ENCODE data around the gene VPS54.
"Not testable (repeated sequence)": the region's sequence is repeated elsewhere in the genome, so short reads cannot be mapped to it uniquely, and the experiment has no call there.

The VPS54 gene

DNA sequence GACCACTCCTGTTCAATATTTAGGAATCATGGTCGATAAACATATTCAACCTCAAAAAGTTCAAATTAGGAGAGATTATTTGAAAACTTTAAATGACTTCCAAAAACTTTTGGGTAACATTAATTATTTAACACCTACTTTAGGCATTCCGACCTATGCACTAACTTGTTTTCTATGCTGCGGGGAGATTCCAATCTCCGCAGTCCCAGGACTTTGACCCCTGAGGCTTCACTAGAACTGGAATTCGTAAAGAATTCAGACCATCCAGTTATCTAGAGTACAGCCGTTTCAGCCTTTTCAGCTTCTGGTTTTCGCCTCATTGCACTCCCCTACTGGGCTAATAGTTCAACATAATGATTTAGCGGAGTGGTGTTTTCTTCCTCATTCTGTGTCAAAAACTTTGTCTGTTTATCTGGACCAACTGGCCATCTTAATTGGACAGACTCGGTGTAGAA, 26.1 kb downstream of the VPS54 start:
- DNase-seq: not testable (repeated sequence)

DNA sequence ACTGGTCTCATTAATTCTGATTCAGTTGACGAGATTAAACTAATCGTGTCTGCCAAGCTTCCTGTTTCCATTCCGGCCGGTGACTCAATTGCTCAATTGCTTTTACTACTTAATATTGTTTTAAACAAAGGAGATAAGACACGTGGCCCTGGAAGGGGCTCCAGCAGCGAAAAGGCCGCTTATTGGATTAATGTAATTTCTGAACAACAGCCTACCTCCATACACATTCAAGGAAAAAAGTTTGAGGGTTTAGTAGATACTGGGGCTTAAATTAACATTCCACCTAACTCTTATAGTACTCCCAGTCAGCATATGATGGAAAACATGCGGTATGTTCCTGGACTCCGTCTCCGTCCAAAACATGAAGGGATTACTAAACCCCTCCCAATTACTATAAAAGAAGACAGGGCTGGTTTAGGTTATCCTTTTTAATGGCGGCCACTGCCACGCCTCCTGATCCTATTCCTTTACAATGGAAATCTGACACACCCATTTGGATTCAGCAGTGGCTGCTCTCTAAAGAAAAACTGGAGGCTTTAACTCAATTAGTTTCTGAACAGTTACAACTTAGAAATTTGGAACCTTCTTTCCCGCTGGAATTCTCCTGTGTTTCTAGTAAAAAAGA, 27.1 kb downstream of the VPS54 start:
- no peak for DNase-seq

DNA sequence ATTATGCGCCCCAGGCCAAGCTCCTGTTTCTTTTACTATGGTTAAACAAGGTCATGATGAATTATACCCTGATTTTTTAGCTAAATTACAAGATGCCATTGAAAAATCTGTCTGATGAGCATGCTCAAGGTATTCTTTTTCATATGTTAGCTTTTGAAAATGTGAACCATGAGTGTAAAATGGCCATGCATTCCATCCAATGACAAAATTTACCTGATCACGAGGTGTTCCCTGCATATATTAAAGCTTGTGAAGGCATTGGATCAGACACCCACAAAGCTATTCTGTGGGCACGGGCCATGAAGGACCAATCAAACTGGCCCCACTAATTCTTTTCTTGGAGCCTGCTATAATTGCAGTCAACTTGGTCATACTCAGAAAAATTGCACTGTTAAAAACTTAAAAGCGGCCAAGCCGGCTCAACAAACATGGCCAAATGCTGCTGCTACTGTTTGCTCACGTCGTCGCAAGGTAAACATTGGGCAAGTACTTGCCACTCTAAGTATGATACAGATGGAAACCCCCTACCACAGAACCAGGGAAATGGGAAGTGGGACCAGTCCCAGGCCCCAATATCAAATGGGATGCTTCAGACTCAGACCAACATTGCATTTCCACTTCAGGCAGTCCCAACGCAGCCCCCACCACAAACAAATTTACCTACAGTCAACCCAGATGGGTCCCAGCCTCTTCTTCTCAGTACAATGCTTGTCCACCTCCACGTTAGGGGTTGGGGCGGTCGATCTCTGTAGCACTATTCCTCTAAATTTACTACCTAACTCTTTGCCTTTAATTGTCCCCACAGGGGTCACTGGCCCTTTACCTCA, 27.8 kb downstream of the VPS54 start:
- DNase-seq: not testable (repeated sequence)

DNA sequence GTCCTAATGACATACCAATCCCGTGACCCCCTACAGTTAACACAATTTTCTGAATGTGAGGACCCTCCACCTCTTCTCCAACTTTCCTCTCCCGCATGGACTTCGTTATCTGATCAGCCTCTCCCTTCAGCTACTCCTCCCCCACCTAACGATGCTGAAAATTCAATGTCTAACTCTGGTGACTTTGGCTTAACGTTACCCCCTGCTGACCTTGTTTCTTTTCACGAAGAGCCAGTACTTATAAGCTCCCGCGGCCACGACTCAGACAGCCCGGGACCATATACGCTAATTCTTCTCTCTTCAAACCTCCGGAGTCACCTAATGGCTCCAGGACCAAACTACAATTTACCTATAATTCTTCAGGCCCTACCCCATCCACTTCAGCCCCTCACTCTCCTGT, 29.2 kb downstream of the VPS54 start:
- DNase-seq: no peak

DNA sequence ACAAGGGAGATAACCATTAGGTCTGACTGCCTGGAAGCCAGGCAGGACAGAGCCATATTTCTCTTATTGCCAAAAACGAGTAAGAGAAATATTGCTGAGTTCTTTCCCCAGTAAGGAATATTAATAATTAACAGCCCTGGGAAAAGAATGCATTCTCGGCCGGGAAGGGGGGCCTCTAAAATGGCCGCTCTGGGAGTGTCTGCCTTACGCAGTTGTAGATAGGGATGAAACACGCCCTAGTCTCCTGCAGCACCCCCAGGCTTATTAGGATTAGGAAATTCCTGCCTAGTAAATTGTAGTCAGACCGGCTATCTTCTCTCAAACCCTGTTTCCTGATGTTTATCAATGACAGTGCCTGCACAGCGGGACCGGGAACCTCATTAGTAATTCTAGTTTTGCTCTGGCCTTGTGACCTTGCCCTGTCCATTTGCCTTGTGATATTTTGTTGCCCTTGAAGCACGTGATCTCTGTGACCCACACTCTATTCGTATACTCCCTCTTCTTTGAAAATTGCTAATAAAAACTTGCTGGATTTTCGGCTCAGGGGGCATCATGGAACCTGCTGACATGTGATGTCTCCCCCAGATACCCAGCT, 30.3 kb downstream of the VPS54 start:
- DNase-seq: not testable (repeated sequence)

DNA sequence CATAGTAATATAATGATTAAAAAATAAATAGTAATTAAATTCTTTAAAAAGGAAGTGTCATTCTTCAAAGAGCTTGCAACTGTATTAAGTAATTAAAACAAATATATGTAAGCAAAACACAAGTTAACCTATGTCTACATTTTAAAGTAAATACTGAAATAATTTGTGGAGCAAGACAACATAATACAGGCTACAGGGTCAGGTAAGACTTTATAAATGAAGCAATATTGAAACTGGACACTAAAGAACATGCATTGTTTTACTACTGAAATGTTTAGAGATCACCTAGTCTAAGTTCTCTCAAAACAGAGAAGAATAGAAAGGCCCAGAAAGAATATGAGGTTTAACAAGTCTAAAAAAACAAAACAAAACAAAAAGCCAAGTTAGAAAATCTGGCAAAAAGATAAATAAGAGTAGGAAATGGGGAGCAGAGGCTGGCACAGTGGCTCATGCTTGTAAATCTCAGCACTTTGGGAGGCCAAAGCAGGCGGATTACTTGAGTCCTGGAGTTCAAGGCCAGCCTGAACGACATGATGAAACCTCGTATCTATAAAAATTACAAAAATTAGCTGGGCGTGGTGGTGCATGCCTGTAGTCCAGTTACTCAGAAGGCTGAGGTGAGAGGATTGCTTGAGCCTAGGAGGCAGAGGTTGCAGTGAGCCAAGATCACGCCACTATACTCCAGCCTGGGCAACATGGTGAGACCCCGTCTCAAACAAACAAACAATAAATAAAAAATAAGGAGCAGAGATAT, 34.4 kb downstream of the VPS54 start:
- no peak for DNase-seq

DNA sequence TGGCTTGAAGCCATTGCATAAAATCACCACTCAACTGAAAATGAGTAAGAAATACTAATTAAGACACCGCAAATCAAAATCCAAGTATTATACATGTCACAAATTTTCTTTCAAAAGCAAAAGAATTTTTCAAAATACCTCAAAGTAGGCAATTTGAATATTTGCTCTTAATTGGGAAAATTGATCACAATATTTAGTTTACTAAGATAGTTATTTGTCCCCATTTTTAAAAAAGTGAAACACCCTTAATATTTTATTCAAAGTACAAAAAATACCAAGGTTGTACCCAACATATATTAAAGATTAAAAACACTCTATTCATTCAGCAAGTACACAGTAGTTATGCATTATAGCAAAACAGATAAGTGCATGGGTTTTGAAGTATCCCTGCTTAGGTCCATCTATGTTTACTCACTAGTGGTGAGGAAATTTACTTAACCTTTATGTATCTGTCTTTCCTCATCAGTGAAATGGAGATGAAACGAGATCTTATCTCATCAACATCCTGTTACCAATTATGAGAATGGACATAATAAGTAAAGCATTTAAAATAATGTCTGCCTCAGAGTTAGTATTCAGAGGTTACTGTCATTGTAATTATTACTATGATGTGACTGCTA, 35.1 kb downstream of the VPS54 start:
- DNase-seq: no peak

DNA sequence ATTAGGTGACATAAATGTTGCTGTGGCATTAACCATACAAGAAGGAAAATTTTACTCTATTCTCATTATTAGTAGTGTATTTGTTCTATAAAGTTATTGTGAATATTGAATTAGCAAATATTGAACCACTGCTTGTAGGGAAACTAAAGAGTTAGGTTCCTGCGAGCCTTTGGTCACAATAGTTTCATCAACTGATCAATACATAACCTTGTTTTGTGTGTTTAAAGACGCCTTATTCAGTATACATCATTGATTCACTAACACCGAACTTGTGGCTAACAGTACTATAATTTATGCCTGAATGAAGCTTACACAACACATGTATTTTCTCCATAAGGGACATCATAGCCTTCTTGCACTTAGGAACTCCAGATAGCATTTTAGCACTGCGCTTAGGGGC, 36.9 kb downstream of the VPS54 start:
- no peak for DNase-seq

DNA sequence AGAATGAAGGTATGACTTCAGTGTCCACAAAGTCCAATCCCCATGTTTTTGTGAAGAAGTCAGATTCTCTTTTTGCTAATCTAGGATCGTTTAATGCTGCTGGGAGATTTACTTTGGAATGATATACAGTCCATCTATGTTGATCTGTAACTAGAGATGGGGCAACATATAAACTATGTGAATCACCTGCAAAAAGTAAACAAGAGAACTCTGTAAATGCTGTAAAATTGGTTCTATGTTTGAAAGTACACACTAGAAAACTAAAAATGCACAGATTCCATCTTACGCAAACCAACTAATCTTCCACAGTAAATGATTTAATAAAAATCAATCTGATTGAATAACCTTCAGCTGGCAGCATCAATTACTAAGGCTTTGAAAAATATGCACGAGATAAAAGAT, 37.5 kb downstream of the VPS54 start:
- no peak for DNase-seq

DNA sequence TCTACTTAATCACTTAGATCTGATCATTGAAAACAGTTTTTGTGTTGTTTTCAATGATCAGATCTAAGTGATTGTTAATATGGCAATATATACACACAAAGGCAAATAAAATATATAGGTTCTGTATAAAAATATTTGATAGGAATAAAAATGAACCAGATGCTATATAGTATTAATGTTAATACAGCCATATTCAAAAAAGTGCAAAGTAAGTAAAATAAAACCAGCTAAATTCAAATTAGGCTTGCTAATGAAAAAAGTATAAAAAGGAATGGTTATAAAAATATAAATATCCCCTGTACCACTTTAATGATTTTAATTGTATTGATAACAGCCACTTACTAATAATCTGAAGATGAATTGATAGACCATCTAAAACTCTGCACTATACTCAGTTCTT, 38.4 kb downstream of the VPS54 start:
- no peak for DNase-seq

DNA sequence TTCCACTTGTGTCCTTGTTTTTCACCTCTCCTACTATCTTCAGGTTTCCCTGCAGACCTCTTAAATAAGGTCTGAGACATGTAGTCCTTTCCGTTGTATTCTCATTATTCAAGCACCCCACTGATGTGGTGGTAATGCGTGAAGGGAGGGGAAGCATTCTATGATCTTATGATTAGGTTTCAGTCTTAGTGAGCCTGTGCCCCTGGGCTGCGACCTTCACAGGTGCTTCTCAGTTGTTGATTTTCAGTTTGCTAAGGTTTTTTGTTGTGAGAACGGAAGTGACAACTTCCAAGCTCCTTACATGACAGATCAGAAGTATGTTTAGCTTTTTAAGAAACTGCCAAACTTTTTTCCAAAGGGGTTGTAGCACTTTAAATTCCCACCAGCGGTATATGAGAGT, 41.3 kb downstream of the VPS54 start:
- peak; percentile 28 for DNase-seq

DNA sequence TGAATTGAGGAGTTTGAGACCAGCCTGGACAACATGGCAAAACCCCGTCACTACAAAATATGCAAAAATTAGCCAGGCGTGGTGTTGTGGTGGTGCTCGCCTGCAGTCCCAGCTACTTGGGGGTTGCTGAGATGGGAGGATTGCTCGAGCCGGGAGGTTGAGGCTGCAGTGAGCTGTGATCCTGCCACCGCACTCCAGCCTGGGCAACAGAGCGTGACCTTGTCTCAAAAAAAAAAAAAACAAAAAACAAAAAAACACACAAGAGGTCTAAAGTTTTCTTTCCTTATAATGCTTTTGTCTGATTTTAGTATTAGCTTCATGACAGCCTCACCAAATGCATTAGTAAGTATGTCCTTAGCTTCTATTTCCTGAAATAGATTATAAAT, 43.1 kb downstream of the VPS54 start:
- DNase-seq: no peak

DNA sequence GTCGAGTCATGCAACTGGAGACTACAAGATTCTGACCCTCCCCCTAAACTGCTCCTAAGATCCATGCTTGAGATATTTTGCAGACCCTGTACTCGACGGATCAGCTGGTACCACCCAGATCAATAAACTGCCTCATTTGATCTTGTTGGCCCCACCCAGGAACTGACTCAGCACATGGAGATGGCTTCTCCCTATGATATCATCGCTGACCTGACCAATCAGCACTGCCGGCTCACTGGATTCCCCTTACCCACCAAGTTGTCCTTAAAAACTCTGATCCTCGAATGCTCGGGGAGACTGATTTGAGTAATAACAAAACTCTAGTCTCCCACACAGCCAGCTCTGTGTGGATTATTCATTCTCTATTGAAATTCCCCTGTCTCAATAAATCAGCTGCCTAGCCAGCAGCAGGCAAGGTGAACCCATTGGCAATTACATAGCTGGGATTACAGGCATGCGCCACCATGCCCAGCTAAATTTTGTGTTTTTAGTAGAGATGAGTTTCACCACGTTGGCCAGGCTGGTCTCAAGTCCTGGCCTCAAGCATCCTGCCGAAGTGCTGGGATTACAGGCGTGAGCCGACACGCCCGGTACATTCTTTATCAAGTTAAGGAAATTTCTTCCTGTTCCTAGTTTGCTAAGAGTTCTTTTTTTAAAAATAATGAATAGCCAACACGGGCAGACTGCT, 43.6 kb downstream of the VPS54 start:
- DNase-seq: no peak

DNA sequence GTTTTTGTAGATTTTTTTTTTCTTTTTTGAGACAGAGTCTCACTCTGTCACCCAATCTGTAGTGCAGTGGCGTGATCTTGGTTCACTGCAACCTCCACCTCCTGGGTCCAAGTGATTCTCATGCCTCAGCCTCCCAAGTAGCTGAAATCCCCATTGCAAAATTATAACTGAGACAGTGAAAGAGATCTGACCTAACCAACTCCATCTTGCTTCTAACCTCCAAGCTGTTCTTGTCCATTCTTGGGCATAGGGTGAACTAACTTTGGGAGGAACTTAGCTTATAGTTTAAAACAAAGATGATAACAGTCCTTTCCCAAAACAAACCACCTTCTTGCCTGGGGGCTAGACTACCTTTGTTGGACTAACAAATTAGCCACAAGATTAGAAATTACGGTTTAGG, 44.2 kb downstream of the VPS54 start:
- not testable (repeated sequence) for DNase-seq

DNA sequence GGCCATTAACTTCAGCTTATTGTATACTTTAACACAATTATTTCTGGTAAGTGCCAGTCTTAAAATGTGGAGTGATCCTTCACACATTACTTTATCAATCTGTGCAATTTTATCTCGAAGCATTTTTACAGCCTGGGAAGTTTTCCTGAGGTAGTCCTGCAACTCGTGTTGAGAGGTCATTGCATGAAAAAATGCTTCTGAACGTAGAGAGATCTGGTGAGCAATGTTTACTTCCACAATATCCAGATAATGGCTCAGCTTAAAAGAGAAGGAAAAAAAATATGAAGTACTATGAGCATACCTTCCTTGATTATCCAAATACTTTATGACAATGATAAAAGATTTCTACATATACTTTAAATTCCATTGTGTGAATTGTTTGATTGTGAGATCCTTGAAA, 57.0 kb downstream of the VPS54 start:
- no peak for DNase-seq

DNA sequence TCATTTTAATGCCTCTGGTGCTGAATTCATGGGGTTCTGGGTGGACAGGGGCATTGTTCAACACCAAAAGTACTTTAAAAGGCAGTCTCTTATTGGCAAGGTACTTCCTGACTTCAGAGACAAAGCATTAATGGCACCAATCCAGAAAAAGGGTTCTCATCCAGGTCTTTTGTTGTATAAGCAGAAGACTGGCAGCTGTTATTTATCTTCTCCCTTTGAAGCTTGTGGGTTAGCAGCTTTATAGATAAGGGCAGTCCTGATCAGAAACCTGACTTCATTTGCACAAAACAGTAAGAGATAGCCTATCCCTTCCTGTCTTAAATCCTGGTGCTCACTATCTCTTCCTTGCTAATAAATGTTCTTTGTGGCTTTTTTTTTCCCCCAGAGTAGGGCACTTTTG, 68.8 kb downstream of the VPS54 start:
- no peak for DNase-seq

DNA sequence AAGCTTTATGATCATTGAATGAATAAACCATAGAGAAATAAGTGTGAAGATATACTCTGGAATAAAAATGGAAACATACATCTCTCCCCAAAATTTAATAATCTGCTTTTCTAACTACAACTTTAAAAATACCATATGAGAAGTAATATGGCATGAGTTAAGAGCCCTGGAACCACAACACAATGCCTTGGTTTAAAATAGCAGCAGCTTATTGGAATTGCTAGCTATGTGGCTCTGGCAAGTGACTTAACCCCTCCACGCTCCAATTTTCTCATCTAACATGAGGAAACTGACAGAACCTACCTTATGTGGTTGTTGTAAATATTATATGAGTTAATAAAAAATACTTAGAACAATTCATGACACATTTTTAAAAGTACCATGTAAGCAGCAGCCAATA, 76.4 kb downstream of the VPS54 start:
- DNase-seq: no peak

DNA sequence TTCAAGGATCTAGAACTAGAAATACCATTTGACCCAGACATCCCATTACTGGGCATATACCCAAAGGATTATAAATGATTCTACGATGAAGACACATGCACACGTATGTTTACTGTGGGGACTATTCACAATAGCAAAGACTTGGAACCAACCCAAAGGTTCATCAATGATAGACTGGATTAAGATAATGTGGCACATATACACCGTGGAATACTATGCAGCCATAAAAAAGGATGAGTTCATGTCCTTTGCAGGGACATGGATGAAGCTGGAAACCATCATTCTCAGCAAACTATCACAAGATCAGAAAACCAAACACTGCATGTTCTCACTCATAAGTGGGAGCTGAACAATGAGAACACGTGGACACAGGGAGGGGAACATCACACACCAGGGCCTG, 87.1 kb downstream of the VPS54 start:
- DNase-seq: not testable (repeated sequence)

DNA sequence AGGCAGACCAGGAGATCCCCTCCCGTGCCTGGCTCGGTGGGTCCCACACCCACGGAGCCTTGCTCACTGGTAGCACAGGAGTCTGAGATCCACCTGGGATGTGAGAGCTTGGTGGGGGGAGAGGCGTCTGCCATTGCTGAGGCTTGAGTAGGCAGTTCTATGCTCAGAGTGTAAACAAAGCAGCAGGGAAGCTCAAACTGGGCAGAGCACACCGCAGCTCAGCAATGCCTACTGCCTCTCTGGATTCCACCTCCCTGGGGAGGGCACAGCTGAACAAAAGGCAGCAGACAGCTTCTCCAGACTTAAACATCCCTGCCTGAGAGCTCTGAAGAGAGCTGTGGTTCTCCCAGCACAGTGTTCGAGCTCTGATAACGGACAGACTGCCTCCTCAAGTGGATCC, 92.4 kb downstream of the VPS54 start:
- no peak for DNase-seq

DNA sequence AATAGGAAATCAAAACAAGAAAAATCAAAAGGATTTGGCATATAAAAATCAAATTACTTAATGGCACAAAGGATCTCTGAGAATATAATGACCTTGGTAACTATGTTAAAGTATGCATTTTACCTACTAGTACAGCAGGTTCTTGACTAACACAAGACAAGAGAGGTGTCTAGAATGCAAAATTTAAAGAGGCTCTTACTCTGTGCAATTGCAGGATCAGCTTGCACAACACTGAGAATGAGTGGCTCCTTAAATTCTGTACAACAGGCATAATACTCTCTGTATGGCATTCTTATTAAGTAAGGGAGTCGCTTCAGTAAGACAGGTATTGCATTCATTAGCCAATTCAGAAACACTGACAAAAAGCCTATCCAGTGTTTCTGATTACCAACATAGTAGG, 104.9 kb downstream of the VPS54 start:
- no peak for DNase-seq

DNA sequence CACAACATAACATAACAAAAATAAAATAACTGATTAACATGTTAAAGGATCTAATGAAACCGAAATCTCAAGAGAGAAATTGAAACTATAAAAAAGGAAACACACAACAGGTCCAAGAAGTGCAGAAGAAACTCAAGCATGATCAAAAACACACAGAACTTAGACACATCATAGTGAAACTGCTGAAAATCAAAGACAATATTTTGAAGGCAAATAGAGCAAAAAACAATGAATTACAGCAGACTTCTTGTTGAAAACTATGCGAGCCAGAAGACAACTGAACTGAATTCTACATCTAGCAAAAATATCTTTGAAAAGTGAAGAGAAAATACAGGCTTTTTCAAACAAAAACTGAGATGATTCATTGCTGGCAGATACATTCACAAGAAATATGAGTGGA, 116.2 kb downstream of the VPS54 start:
- DNase-seq: no peak

DNA sequence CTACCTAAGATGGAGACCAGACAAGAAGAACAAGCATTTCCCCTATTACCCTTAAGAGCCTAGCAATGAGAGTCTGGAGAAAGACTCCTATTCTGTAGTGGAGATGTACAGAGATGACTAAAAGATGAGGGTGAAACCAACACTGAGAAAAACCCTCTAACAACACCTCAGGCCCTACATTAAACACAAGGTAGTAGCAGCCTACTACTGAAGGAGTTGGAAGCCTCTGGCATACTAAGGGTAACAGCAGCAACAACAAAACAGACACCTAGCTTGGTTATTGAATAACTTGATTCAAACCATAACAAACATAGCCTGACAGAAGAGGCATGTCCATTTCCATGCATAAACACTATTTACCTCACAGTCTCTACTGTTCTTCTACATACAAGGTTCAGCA, 117.1 kb downstream of the VPS54 start:
- DNase-seq: no peak
